ENCODE measurements around the gene SLC39A10.
"Not testable (repeated sequence)": the region's sequence is repeated elsewhere in the genome, so short reads cannot be mapped to it uniquely, and the experiment has no call there.

SLC39A10 gene

GRCh38 chr2:195645413-195645812, 11.6 kb upstream of the SLC39A10 start:
- DNase-seq = no peak

- no peak for DNase-seq
Observed at GRCh38 chr2:195646424-195646823, 10.6 kb upstream of the SLC39A10 start.

- DNase-seq = no peak
Observed at GRCh38 chr2:195647302-195647701, 9.7 kb upstream of the SLC39A10 start.

GRCh38 chr2:195648370-195648769, 8.7 kb upstream of the SLC39A10 start:
- not testable (repeated sequence) for DNase-seq

GRCh38 chr2:195648787-195649186, 8.2 kb upstream of the SLC39A10 start:
- DNase-seq = no peak

GRCh38 chr2:195649629-195650190, 7.3 kb upstream of the SLC39A10 start:
- no peak for DNase-seq

GRCh38 chr2:195651046-195651445, 6.0 kb upstream of the SLC39A10 start:
- DNase-seq = no peak

- no peak for DNase-seq
Observed at GRCh38 chr2:195652911-195653310, 4.1 kb upstream of the SLC39A10 start.

GRCh38 chr2:195656161-195656858, 716 bp upstream of the SLC39A10 start:
- DNase-seq = no peak

- DNase-seq = peak; percentile 32
Observed at GRCh38 chr2:195657634-195658540, 861 bp downstream of the SLC39A10 start.

GRCh38 chr2:195658541-195658890, 1.5 kb downstream of the SLC39A10 start:
- DNase-seq = peak; percentile 29

- no peak for DNase-seq
Observed at GRCh38 chr2:195659114-195659513, 2.1 kb downstream of the SLC39A10 start.

- peak; percentile 60 for DNase-seq
Observed at GRCh38 chr2:195659982-195660890, 3.2 kb downstream of the SLC39A10 start.

- DNase-seq = no peak
Observed at GRCh38 chr2:195662138-195662537, 5.1 kb downstream of the SLC39A10 start.

- no peak for DNase-seq
Observed at GRCh38 chr2:195663007-195663406, 6.0 kb downstream of the SLC39A10 start.

- DNase-seq = no peak
Observed at GRCh38 chr2:195664528-195664927, 7.5 kb downstream of the SLC39A10 start.

- DNase-seq = not testable (repeated sequence)
Observed at GRCh38 chr2:195665153-195665552, 8.1 kb downstream of the SLC39A10 start.

GRCh38 chr2:195666113-195666712, 9.2 kb downstream of the SLC39A10 start:
- no peak for DNase-seq

GRCh38 chr2:195667974-195668373, 10.9 kb downstream of the SLC39A10 start:
- DNase-seq = no peak

GRCh38 chr2:195670191-195670590, 13.2 kb downstream of the SLC39A10 start:
- no peak for DNase-seq

- no peak for DNase-seq
Observed at GRCh38 chr2:195671563-195671962, 14.5 kb downstream of the SLC39A10 start.

GRCh38 chr2:195672674-195673073, 15.6 kb downstream of the SLC39A10 start:
- DNase-seq = no peak
